HepG2 (cell line): Measurements from ENCODE around the gene POP7. TPM values are rescaled to one million over a fixed set of nuclear protein-coding genes. Genes with fewer than 3 reads are reported as not detected.

Experiments
- AGO2 ChIP-seq: fragments of 200-400 bp; formaldehyde crosslinking; optimal IDR thresholded peaks from 2 replicates; pipeline ENCODE3; 2017; ENCODE audit warnings: mild to moderate bottlenecking, low read depth, low read length, moderate library complexity
- EP300 ChIP-seq, 3 experiments: sonication (generic) in 1 of 3; formaldehyde crosslinking in 1 of 3; IDR thresholded peaks; 2 replicates each; pipeline versions ENCODE4 v1.5.1 to v1.6.1; 2011 to 2020; ENCODE audit warnings: low read depth in 2 of 3, low read length in 2 of 3, borderline replicate concordance in 1 of 3, improper control_type of control experiment in 1 of 3, mild to moderate bottlenecking in 1 of 3, missing genetic modification reagents in 1 of 3, moderate library complexity in 1 of 3
- FIP1L1 ChIP-seq: fragments of 200-400 bp; formaldehyde crosslinking; IDR thresholded peaks from 2 replicates; pipeline ENCODE4 v1.6.1; 2018; ENCODE audit warnings: low read depth, mild to moderate bottlenecking, low read length, moderate library complexity, borderline replicate concordance; ENCODE audit not compliant: insufficient read depth
- HNRNPK ChIP-seq: fragments of 200-400 bp; formaldehyde crosslinking; IDR thresholded peaks from 2 replicates; pipeline ENCODE4 v1.6.1; 2018; ENCODE audit warnings: low read length, low read depth, moderate library complexity, mild to moderate bottlenecking; ENCODE audit not compliant: poor library complexity, severe bottlenecking
- SIX1 ChIP-seq: sonication (generic); formaldehyde crosslinking; IDR thresholded peaks from 2 replicates; pipeline ENCODE4 v1.4.0; 2020; ENCODE audit warnings: missing genetic modification reagents, borderline replicate concordance
- SMARCE1 ChIP-seq: fragments of 450-650 bp; IDR thresholded peaks from 2 replicates; pipeline ENCODE4 v1.6.1; 2017; ENCODE audit warnings: borderline replicate concordance
- ZBTB20 ChIP-seq: sonication (generic); formaldehyde crosslinking; IDR thresholded peaks from 2 replicates; pipeline ENCODE4 v1.8.1; 2023; ENCODE audit warnings: missing genetic modification reagents, low read depth, mild to moderate bottlenecking, borderline replicate concordance
- ZBTB33 ChIP-seq: sonication (generic); formaldehyde crosslinking; IDR thresholded peaks from 2 replicates; pipeline ENCODE4 v1.4.0; 2020; ENCODE audit warnings: missing genetic modification reagents
- ZBTB38 ChIP-seq: sonication (generic); formaldehyde crosslinking; IDR thresholded peaks from 2 replicates; pipeline ENCODE4 v1.5.1; 2020; ENCODE audit warnings: mild to moderate bottlenecking, missing genetic modification reagents
- ZFP36 ChIP-seq: fragments of 150-350 bp; IDR thresholded peaks from 2 replicates; pipeline ENCODE4 v1.6.1; 2018; ENCODE audit warnings: borderline replicate concordance, low read length, low read depth; ENCODE audit not compliant: partially characterized antibody
- ZNF235 ChIP-seq: sonication (generic); formaldehyde crosslinking; IDR thresholded peaks from 2 replicates; pipeline ENCODE4 v1.8.1; 2023; ENCODE audit warnings: mild to moderate bottlenecking, missing genetic modification reagents, borderline replicate concordance
- ZNF687 ChIP-seq: sonication (generic); formaldehyde crosslinking; IDR thresholded peaks from 2 replicates; pipeline ENCODE4 v1.5.1; 2020; ENCODE audit warnings: mild to moderate bottlenecking, missing genetic modification reagents, moderate library complexity
- ZSCAN12 ChIP-seq: sonication (generic); formaldehyde crosslinking; IDR thresholded peaks from 2 replicates; pipeline ENCODE4 v1.9.0; 2021; ENCODE audit warnings: mild to moderate bottlenecking, missing genetic modification reagents
- polyA plus RNA-seq, 8 experiments: library from polyadenylated mRNA; depleted of rRNA in 3 of 8; stranded (reverse) in 7 of 8; unstranded in 1 of 8; fragments of >200 nt; fragmentation: Illumina TruSeq in 4 of 8; extraction: Trizol in 4 of 8; gene quantifications; 2 replicates each; pipeline versions ENCODE4 v1.2.1 to v1.2.3, GENCODE V29; 2011 to 2016; ENCODE audit warnings: low read depth in 4 of 8, missing spikeins in 1 of 8, mixed read lengths in 1 of 8; ENCODE audit not compliant: insufficient read depth in 1 of 8
- total RNA-seq, 5 experiments: library from RNA; depleted of rRNA; stranded (reverse); fragments of >200 nt; fragmentation: Illumina TruSeq; extraction: Trizol; gene quantifications; 2 replicates each; pipeline ENCODE4 v1.2.3, GENCODE V29; 2016; ENCODE audit warnings: low read depth in 1 of 5
- TF ChIP-seq, protein P1 (sequence below): fragments of 450-650 bp; IDR thresholded peaks from 2 replicates; pipeline ENCODE4 v1.6.1; 2017; ENCODE audit warnings: mild to moderate bottlenecking
- TF ChIP-seq, protein P2 (sequence below): sonication (generic); formaldehyde crosslinking; conservative IDR thresholded peaks from 2 replicates; pipeline ENCODE4 v1.4.0; 2020; ENCODE audit warnings: missing genetic modification reagents
- TF ChIP-seq, protein P3 (sequence below): IDR thresholded peaks from 2 replicates; pipeline ENCODE4 v1.6.1; 2012; ENCODE audit warnings: inconsistent platforms

The POP7 gene
- total and polyA plus RNA-seq, 2 of the 13 experiments (the other 11 are each of a cell fraction or from before 2014, with no cell fraction given), result 63.9 to 91.1 TPM

GRCh38 chr7:100678291-100678984 is 27.5 kb upstream of the POP7 start (continued):
- peak; percentile 38 for TF ChIP-seq ZNF687 (CRISPR knock-in tag)
- TF ChIP-seq ZSCAN12 (CRISPR knock-in tag), result no peak
- no peak for TF ChIP-seq ZBTB20 (CRISPR knock-in tag)
- TF ChIP-seq SMARCE1, result no peak
- TF ChIP-seq EP300 (IDR thresholded peaks at IDR 0.05; ENCODE audit: low read depth in 2 of 2, low read length in 2 of 2), result no peak
- TF ChIP-seq EP300 (CRISPR knock-in tag; IDR thresholded peaks at IDR 0.05; ENCODE audit: borderline replicate concordance), result no peak
- TF ChIP-seq, protein P1, sequence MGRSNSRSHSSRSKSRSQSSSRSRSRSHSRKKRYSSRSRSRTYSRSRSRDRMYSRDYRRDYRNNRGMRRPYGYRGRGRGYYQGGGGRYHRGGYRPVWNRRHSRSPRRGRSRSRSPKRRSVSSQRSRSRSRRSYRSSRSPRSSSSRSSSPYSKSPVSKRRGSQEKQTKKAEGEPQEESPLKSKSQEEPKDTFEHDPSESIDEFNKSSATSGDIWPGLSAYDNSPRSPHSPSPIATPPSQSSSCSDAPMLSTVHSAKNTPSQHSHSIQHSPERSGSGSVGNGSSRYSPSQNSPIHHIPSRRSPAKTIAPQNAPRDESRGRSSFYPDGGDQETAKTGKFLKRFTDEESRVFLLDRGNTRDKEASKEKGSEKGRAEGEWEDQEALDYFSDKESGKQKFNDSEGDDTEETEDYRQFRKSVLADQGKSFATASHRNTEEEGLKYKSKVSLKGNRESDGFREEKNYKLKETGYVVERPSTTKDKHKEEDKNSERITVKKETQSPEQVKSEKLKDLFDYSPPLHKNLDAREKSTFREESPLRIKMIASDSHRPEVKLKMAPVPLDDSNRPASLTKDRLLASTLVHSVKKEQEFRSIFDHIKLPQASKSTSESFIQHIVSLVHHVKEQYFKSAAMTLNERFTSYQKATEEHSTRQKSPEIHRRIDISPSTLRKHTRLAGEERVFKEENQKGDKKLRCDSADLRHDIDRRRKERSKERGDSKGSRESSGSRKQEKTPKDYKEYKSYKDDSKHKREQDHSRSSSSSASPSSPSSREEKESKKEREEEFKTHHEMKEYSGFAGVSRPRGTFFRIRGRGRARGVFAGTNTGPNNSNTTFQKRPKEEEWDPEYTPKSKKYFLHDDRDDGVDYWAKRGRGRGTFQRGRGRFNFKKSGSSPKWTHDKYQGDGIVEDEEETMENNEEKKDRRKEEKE, result no peak
- TF ChIP-seq ZNF235, result 0 out of 2 replicates have a peak, but pooled peaks have one; percentile 12
- TF ChIP-seq ZBTB33 (CRISPR knock-in tag), result peak; percentile 22; the same call in 1 of the 2 replicates
- no peak for TF ChIP-seq ZFP36
- 0 out of 2 replicates have a peak, but pooled peaks have one; percentile 38 for TF ChIP-seq FIP1L1
- TF ChIP-seq AGO2, result peak; percentile 98
- TF ChIP-seq, protein P2, sequence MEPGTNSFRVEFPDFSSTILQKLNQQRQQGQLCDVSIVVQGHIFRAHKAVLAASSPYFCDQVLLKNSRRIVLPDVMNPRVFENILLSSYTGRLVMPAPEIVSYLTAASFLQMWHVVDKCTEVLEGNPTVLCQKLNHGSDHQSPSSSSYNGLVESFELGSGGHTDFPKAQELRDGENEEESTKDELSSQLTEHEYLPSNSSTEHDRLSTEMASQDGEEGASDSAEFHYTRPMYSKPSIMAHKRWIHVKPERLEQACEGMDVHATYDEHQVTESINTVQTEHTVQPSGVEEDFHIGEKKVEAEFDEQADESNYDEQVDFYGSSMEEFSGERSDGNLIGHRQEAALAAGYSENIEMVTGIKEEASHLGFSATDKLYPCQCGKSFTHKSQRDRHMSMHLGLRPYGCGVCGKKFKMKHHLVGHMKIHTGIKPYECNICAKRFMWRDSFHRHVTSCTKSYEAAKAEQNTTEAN (CRISPR knock-in tag), result no peak
- TF ChIP-seq, protein P3, sequence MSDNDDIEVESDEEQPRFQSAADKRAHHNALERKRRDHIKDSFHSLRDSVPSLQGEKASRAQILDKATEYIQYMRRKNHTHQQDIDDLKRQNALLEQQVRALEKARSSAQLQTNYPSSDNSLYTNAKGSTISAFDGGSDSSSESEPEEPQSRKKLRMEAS, result no peak
- TF ChIP-seq HNRNPK, result peak; percentile 20
- TF ChIP-seq SIX1 (CRISPR knock-in tag), result no peak
- TF ChIP-seq ZBTB38 (CRISPR knock-in tag), result peak; percentile 71; the same call in 1 of the 2 replicates
